Measurements from ENCODE around the gene SMO. TPM values are rescaled to one million over a fixed set of nuclear protein-coding genes. Genes with fewer than 3 reads are reported as not detected.

The SMO gene
- total RNA-seq (2022; extraction: Qiagen RNA extraction; ENCODE audit: low read depth), result 10.4 to 18.4 TPM (median 15.3 TPM) in 5 replicates

DNA sequence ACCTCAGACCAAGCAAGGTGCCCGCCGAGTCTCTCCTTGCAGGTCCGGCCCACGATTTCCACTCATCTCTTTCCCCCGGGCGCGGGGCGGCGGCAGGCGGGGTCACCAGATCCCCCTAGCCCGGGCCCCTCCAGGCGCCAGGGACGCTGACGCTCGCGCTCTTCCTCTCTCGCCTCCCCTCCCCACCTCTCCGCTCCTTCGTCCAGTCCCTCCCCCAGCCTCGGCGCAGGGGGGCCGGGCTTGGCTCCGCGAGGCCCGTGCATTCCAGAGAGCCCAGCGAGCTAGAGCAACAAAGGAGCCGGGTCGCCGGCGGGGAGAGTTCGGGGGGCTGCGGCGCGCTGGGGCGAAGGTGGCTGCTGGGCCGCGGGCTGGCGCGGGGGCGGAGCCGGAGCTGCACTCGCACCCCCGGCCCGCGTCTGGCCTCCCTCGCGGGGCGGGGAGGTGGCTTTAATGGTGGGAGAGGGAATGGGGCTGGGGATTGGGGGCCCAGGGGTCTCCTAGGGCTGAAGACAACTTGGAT lies at the start of gene SMO:
SMO (plus strand) TSS at position 262 of the 520 bp plus-strand sequence. CDS start 519 bp downstream, outside the sequence.

DNA sequence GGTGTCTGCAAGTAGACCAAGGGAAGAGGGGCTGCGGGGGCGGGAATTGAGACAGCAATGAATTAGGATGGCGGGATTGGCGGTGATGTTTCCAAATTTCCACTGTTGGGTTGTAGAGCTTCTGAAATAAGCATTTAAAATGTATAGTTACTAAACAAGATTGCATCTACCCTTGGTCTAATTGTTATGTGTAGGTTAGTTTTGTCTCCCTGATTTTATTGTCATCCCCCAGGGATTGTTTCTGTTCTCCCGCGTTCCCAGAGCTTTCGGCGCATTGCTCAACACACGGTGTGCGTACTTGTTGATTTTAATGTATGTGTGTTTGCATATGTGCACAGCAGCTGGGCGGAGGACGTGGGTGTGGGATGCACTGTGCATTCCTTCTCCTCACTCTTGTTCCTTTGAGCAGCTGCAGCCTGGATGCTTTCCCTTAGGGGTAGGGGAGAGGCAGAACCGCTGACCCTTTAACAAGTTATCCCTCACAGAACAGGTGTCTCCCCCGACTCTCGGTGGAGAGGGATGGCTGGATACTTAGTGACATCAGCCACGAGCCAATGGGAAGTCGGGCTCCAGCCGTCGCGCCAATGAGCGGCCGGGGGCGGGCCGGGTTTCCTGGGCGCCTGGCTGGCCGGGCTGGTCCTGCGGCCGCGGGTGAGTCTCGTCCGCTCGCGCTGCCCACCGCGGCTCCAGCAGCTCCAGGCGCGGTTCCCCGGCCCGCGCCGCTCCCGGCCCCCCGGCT lies 44.2 kb upstream of the SMO start, which contains the start of gene TSPAN33:
TSPAN33 (plus strand) TSS at position 613 of the 739 bp plus-strand sequence. CDS start 274 bp downstream, outside the sequence.

DNA sequence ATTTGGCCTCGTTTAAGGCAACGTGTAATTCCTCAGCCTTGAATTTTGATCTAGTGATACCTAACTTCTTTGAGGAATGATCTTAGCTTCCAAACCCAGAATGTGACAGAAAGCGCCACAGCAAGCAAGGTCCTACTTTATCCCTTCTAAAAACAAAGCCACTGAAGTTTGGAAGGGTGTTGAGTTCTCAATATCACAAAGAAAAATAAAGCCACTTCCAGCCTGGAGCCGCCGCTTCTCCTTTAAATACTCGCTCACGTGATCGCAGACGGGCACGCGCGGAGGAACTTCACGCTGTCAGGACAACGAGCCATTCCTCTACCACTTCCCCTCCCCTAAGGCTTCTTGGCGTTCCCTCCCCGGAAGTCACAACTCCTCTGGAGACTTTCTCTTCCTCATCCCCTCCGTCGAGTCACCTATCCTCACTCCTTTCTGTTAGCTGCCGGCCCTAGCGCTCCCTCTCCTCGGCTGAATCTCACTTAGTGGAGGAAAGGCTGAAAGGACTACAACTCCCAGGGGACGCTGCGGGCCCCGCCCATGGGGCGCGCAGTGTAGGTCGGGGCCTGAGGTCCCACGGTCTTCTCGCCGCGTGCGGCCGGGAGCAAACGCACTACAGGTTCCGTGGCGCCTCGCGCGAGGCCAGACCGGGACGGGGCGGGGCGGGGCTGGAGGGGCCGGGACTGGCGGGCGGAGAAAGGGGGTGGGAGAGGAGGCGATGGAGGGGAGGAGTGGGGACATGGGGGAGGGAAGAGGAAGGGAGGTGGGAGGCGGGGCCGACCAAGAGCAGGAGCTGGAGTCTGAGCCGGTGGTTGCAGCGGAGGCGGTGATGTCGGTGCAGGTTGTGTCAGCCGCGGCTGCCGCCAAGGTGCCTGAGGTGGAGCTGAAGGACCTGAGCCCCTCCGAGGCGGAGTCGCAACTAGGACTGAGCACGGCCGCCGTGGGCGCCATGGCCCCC lies 36.1 kb downstream of the SMO start, which contains the start of gene AHCYL2:
AHCYL2 (plus strand) TSS at position 780 of the 955 bp plus-strand sequence.

Other genes with a start within 250 kb of the SMO start
- gene TNPO3, start 133.5 kb upstream of the SMO start, total RNA-seq (2022; extraction: Qiagen RNA extraction; ENCODE audit: low read depth), result 41.8 to 47.3 TPM (median 43.4 TPM) in 5 replicates
- 5.4 to 6.9 TPM (median 6.5 TPM) in 5 replicates for gene TSPAN33, start 43.9 kb upstream of the SMO start, total RNA-seq (2022; extraction: Qiagen RNA extraction; ENCODE audit: low read depth)
- gene AHCYL2, start 36.4 kb downstream of the SMO start, total RNA-seq (2022; extraction: Qiagen RNA extraction; ENCODE audit: low read depth), result 4.9 to 7.0 TPM (median 6.3 TPM) in 5 replicates
- 6.0 to 8.0 TPM (median 6.2 TPM) in 5 replicates for gene STRIP2, start 245.8 kb downstream of the SMO start, total RNA-seq (2022; extraction: Qiagen RNA extraction; ENCODE audit: low read depth)